H1 (cell line): ENCODE data around the gene TGM5. TPM values are rescaled to one million over a fixed set of nuclear protein-coding genes. Genes with fewer than 3 reads are reported as not detected.

Experiments used
- CTCF ChIA-PET: fragments of 300-600 bp; sonication (Branson Sonifier 250); formaldehyde crosslinking; loops from one replicate; lab custom pipeline; 2021; ENCODE audit not compliant: partially characterized antibody; lab: Charles Lee
- POLR2A ChIA-PET: fragments of 300-600 bp; sonication (Branson Sonifier 250); formaldehyde crosslinking; loops from one replicate; lab custom pipeline; 2021; ENCODE audit warnings: inconsistent platforms; ENCODE audit not compliant: partially characterized antibody; lab: Charles Lee
- DNase-seq, 2 experiments: peaks; one replicate each; pipeline versions ENCODE4 v3.0.0 to v3.0.0-alpha.2; 2010 to 2022; ENCODE audit warnings: low spot score in 2 of 2, low read depth in 1 of 2, mixed read lengths in 1 of 2
- FAIRE-seq: peaks from 2 replicates; lab custom pipeline; 2011; peaks lifted over from hg19 to GRCh38; lab: Jason Lieb, UNC
- H2AFZ ChIP-seq: 2 replicates; pipeline ENCODE4 v1.8.1; 2012; ENCODE audit warnings: low read length, inconsistent platforms
- H2AK5ac ChIP-seq: 2 replicates; pipeline ENCODE4 v1.6.1; 2013; ENCODE audit warnings: low read depth, low read length
- H2BK120ac ChIP-seq: replicated peaks from 2 replicates; pipeline ENCODE3; 2013; ENCODE audit warnings: low read depth, low read length, inconsistent platforms
- H2BK12ac ChIP-seq: 2 replicates; pipeline ENCODE4 v1.6.1; 2013; ENCODE audit warnings: low read depth, low read length
- H2BK15ac ChIP-seq: 2 replicates; pipeline ENCODE4 v1.6.1; 2013; ENCODE audit warnings: low read length
- H2BK20ac ChIP-seq: 2 replicates; pipeline ENCODE4 v1.6.1; 2013; ENCODE audit warnings: low read length
- H2BK5ac ChIP-seq: 2 replicates; pipeline ENCODE4 v1.6.1; 2013; ENCODE audit warnings: low read depth, low read length
- H3K14ac ChIP-seq: 2 replicates; pipeline ENCODE4 v1.6.1; 2013; ENCODE audit warnings: inconsistent platforms; ENCODE audit not compliant: insufficient read length
- H3K18ac ChIP-seq: 2 replicates; pipeline ENCODE4 v1.6.1; 2013; ENCODE audit warnings: low read length; ENCODE audit errors: extremely low read depth
- H3K23ac ChIP-seq: 2 replicates; pipeline ENCODE4 v1.6.1; 2013; ENCODE audit warnings: inconsistent platforms; ENCODE audit not compliant: insufficient read length
- H3K23me2 ChIP-seq: 2 replicates; pipeline ENCODE4 v1.6.1; 2013; ENCODE audit warnings: low read depth, low read length
- H3K27ac ChIP-seq: 2 replicates; pipeline ENCODE4 v1.6.1; 2011; ENCODE audit warnings: low read depth, low read length, inconsistent platforms
- H3K27me3 ChIP-seq, 4 experiments: replicated peaks in 1 of 4; 1 replicate in 1 of 4; 2 replicates in 3 of 4; pipeline versions ENCODE4 v1.6.1 to v1.8.1; 2011 to 2013; ENCODE audit warnings: low read length in 3 of 4, mild to moderate bottlenecking in 3 of 4, inconsistent platforms in 2 of 4, mixed read lengths in 2 of 4, moderate library complexity in 1 of 4; ENCODE audit not compliant: control insufficient read depth in 3 of 4, insufficient read depth in 3 of 4; ENCODE audit errors: extremely low read depth in 1 of 4
- H3K36me3 ChIP-seq, 4 experiments: 2 replicates each; pipeline versions ENCODE4 v1.6.1 to v1.8.1; 2011 to 2013; ENCODE audit warnings: mild to moderate bottlenecking in 4 of 4, low read length in 3 of 4, moderate library complexity in 2 of 4, control low read depth in 1 of 4, inconsistent platforms in 1 of 4; ENCODE audit not compliant: insufficient read depth in 4 of 4, control insufficient read depth in 2 of 4
- H3K4ac ChIP-seq: replicated peaks from 2 replicates; pipeline ENCODE3; 2013; ENCODE audit warnings: low read length, low read depth, mixed read lengths, inconsistent platforms; ENCODE audit not compliant: insufficient read length
- H3K4me1 ChIP-seq, 4 experiments: replicated peaks in 1 of 4; 1 replicate in 1 of 4; 2 replicates in 3 of 4; pipeline versions ENCODE4 v1.6.1 to v1.8.1; 2011 to 2013; ENCODE audit warnings: low read length in 3 of 4, inconsistent platforms in 2 of 4, mixed read lengths in 1 of 4; ENCODE audit not compliant: insufficient read depth in 4 of 4, control insufficient read depth in 3 of 4
- H3K4me2 ChIP-seq, 2 experiments: 2 replicates each; pipeline versions ENCODE4 v1.6.1 to v1.8.1; 2011 to 2013; ENCODE audit warnings: low read depth in 2 of 2, low read length in 2 of 2, control low read depth in 1 of 2, inconsistent platforms in 1 of 2, mild to moderate bottlenecking in 1 of 2; ENCODE audit not compliant: insufficient read depth in 1 of 2
- H3K4me3 ChIP-seq, 4 experiments: fragments of 200-600, 300-600 bp in 1 of 4; sonication (generic), shearing (Covaris generic), sonication (Bioruptor Twin) in 1 of 4; 2 replicates each; pipeline versions ENCODE4 v1.5.1 to v1.8.1; 2011 to 2016; ENCODE audit warnings: low read length in 4 of 4, low read depth in 3 of 4, control low read depth in 2 of 4, inconsistent platforms in 2 of 4, mild to moderate bottlenecking in 2 of 4, mixed read lengths in 1 of 4, moderate library complexity in 1 of 4; ENCODE audit not compliant: insufficient read depth in 2 of 4; ENCODE audit errors: extremely low read depth in 1 of 4
- H3K56ac ChIP-seq: replicated peaks from 2 replicates; pipeline ENCODE3; 2013; ENCODE audit warnings: low read depth, mild to moderate bottlenecking, mixed read lengths, low read length, inconsistent platforms; ENCODE audit not compliant: insufficient read length
- H3K79me1 ChIP-seq: 2 replicates; pipeline ENCODE4 v1.6.1; 2013; ENCODE audit warnings: low read depth, low read length, control low read depth
- H3K79me2 ChIP-seq, 2 experiments: 2 replicates each; pipeline versions ENCODE4 v1.6.1 to v1.8.1; 2012 to 2013; ENCODE audit warnings: low read length in 2 of 2, mild to moderate bottlenecking in 2 of 2, inconsistent platforms in 1 of 2; ENCODE audit not compliant: insufficient read depth in 2 of 2, control insufficient read depth in 1 of 2
- H3K9ac ChIP-seq, 4 experiments: replicated peaks in 1 of 4; 1 replicate in 1 of 4; 2 replicates in 3 of 4; pipeline versions ENCODE4 v1.6.1 to v1.8.1; 2011 to 2013; ENCODE audit warnings: low read depth in 3 of 4, low read length in 3 of 4, control low read depth in 2 of 4, mild to moderate bottlenecking in 2 of 4, moderate library complexity in 2 of 4, inconsistent platforms in 1 of 4; ENCODE audit errors: extremely low read depth in 1 of 4
- H3K9me3 ChIP-seq, 2 experiments: 2 replicates each; pipeline versions ENCODE4 v1.6.1 to v1.8.1; 2012 to 2013; ENCODE audit warnings: mild to moderate bottlenecking in 2 of 2, moderate library complexity in 2 of 2, control low read depth in 1 of 2, inconsistent platforms in 1 of 2, low read depth in 1 of 2, low read length in 1 of 2, mixed read lengths in 1 of 2; ENCODE audit not compliant: insufficient read depth in 2 of 2
- H4K20me1 ChIP-seq, 2 experiments: replicated peaks in 1 of 2; 2 replicates each; pipeline versions ENCODE3 to v1.8.1; 2011 to 2013; ENCODE audit warnings: inconsistent platforms in 2 of 2, low read length in 2 of 2, mild to moderate bottlenecking in 1 of 2; ENCODE audit not compliant: insufficient read depth in 2 of 2, control insufficient read depth in 1 of 2
- H4K5ac ChIP-seq: 2 replicates; pipeline ENCODE4 v1.6.1; 2013; ENCODE audit warnings: low read length, low read depth, mixed read lengths, inconsistent platforms; ENCODE audit not compliant: insufficient read length
- H4K8ac ChIP-seq: 2 replicates; pipeline ENCODE4 v1.8.0; 2013; ENCODE audit warnings: mild to moderate bottlenecking, moderate library complexity, low read length, inconsistent platforms; ENCODE audit not compliant: insufficient read depth; ENCODE audit errors: extremely low read depth
- H4K91ac ChIP-seq: replicated peaks from 2 replicates; pipeline ENCODE3; 2013; ENCODE audit warnings: low read length, mixed read lengths, inconsistent platforms; ENCODE audit not compliant: insufficient read length
- CEBPB ChIP-seq: IDR thresholded peaks from 2 replicates; pipeline ENCODE4 v1.6.1; 2012; ENCODE audit warnings: low read depth, low read length
- KDM1A ChIP-seq: fragments of 200-600, 300-600 bp; sonication (generic); IDR thresholded peaks from 2 replicates; pipeline ENCODE4 v1.7.1; 2016; ENCODE audit warnings: mild to moderate bottlenecking, low read length, borderline replicate concordance
- POU5F1 ChIP-seq: IDR thresholded peaks from 2 replicates; pipeline ENCODE4 v1.6.1; 2011; ENCODE audit warnings: low read depth, mild to moderate bottlenecking, low read length, moderate library complexity
- RNF2 ChIP-seq: fragments of 200-900, 300-1000 bp; sonication (generic); IDR thresholded peaks from 2 replicates; pipeline ENCODE4 v1.7.1; 2016; ENCODE audit warnings: borderline replicate concordance, low read depth, mild to moderate bottlenecking, antibody characterized with exemption, low read length; ENCODE audit not compliant: poor library complexity, severe bottlenecking; ENCODE audit errors: missing control alignments
- TAF1 ChIP-seq: IDR thresholded peaks from 2 replicates; pipeline ENCODE4 v1.6.1; 2011; ENCODE audit warnings: mild to moderate bottlenecking, low read depth, low read length
- whole genome bisulfite sequencing, 2 experiments: shearing (Covaris generic) in 1 of 2; methylation state at CpG; one replicate each; pipeline versions ENCODE4 v1.1.6 to v1.1.7; 2013 to 2015; ENCODE audit warnings: low lambda C conversion rate in 2 of 2, mixed read lengths in 2 of 2, inconsistent platforms in 1 of 2, low coverage in 1 of 2, missing lambda C conversion rate in 1 of 2; ENCODE audit not compliant: insufficient replicate concordance in 2 of 2, insufficient coverage in 1 of 2, insufficient read length in 1 of 2; ENCODE audit errors: extremely low coverage in 1 of 2, missing lambda C conversion rate in 1 of 2; 5-methylcytosine and 5-hydroxymethylcytosine counted together
- polyA plus RNA-seq, 7 experiments: library from polyadenylated mRNA; depleted of rRNA in 3 of 7; stranded (reverse) in 5 of 7; unstranded in 2 of 7; fragments of >200 nt in 5 of 7; fragments of 200-250 nt in 2 of 7; gene quantifications; 1 replicate in 5 of 7; 2 replicates in 1 of 7; 4 replicates in 1 of 7; pipeline versions ENCODE4 v1.2.1 to v1.2.3, GENCODE V29; 2011 to 2013; ENCODE audit warnings: missing spikeins in 2 of 7, mixed read lengths in 2 of 7
- total RNA-seq: library from RNA; stranded (reverse); fragmentation: NEBNext Ultra II Directional; extraction: Animal tissue kit (Norgen Biotek cat#: 25700); gene quantifications from 2 replicates; pipeline ENCODE4 v1.2.1, GENCODE V29; 2021

Gene TGM5
- total and polyA plus RNA-seq, 2 of the 8 experiments (the other 6 are each of a cell fraction or from before 2014, with no cell fraction given) = not detected

GRCh38 chr15:43237842-43238470 lies 28.8 kb downstream of the TGM5 start:
- Histone ChIP-seq H3K4ac (no peak overlapping the region), H3K27ac (no peak overlapping the region), H3K9ac (no peak overlapping the region), H4K8ac (no peak overlapping the region), H2BK5ac (no peak overlapping the region), H3K23me2 (no peaks in the 10 kb centered on the region), H2BK120ac (no peak overlapping the region), H4K5ac (no peak overlapping the region), H2BK12ac (no peak overlapping the region), H3K27me3 (no peaks in the 10 kb centered on the region), H3K4me2 (no peak overlapping the region), H2BK15ac (no peak overlapping the region), H3K79me2 (no peaks in the 10 kb centered on the region), H2AFZ (no peak overlapping the region), H2AK5ac (no peak overlapping the region), H2BK20ac (no peak overlapping the region), H3K79me1 (no peaks in the 10 kb centered on the region), H4K20me1 (no peaks in the 10 kb centered on the region), H3K18ac (no peak overlapping the region), H4K91ac (no peak overlapping the region), H3K56ac (no peak overlapping the region), H3K9me3 (no peaks in the 10 kb centered on the region), H3K4me3 (no peak overlapping the region), H3K23ac (no peak overlapping the region), H3K14ac (no peak overlapping the region), H3K4me1 (no peaks in the 10 kb centered on the region), H3K36me3 (no peaks in the 10 kb centered on the region)
- TF ChIP-seq CEBPB (no peak), KDM1A (no peak), RNF2 (no peak), POU5F1 (no peak), TAF1 (no peak)
- POLR2A ChIA-PET = no interaction called here
- 81% methylated on average over 9 of the region's 9 CpGs; no CpG with 5 or more reads in 1 of the 2 experiments for WGBS, 2 experiments
- DNase-seq = no peak
- CTCF ChIA-PET = interaction anchor here (0.7 to 6.7 kb wide), 3 partner anchors 12 to 17 kb away, joined by 3 to 39 read pairs (median 3); no protein-coding TSS in a partner anchor
- FAIRE-seq = no peak
